Vagina (tissue), 2 donors: Measurements from ENCODE around the gene ZNF735.

Experiments
- CTCF ChIP-seq, 3 experiments: fragments of 450-650 bp in 2 of 3; fragments of 200-600 bp in 1 of 3; sonication (generic) in 1 of 3; IDR thresholded peaks; one replicate each; pipeline ENCODE4 v1.5.1; 2017 to 2019; ENCODE audit warnings: antibody characterized with exemption in 3 of 3, mild to moderate bottlenecking in 2 of 3, moderate library complexity in 2 of 3
- POLR2A ChIP-seq, 2 donors: fragments of 450-650 bp; IDR thresholded peaks; one replicate each; pipeline ENCODE4 v1.6.1; 2017; ENCODE audit warnings: antibody characterized with exemption in 2 of 2, mild to moderate bottlenecking in 2 of 2, moderate library complexity in 2 of 2

DNA sequence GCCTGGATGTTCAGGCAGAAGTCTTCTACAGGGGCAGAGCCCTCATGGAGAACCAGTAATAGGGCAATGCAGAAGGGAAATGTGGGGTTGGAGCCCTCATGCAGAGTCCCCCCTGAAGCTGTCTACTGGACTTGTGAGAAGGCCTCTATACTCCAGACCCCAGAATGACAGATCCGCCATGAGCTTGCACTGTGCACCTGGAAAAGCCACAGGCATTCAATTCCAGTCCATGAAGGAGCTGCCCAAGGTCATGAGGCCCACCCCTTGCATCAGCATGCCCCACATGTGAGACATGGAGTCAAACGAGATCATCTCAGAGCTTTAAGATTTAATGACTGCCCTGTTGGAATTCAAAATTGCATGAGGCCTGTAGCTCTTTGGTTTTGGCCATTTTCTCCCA lies 16.4 kb downstream of the ZNF735 start:
- TF ChIP-seq CTCF (IDR thresholded peaks at IDR 0.05), result no peak
- no peak for TF ChIP-seq POLR2A (IDR thresholded peaks at IDR 0.05)
